ENCODE data around the gene PORCN. TPM values are rescaled to one million over a fixed set of nuclear protein-coding genes. Genes with fewer than 3 reads are reported as not detected.
"Not testable (repeated sequence)": the region's sequence is repeated elsewhere in the genome, so short reads cannot be mapped to it uniquely, and the experiment has no call there.

The PORCN gene
- polyA plus RNA-seq, 1 donor (not counting 4 experiments of a cell fraction or from before 2014, with no cell fraction given): 52.2 TPM

DNA sequence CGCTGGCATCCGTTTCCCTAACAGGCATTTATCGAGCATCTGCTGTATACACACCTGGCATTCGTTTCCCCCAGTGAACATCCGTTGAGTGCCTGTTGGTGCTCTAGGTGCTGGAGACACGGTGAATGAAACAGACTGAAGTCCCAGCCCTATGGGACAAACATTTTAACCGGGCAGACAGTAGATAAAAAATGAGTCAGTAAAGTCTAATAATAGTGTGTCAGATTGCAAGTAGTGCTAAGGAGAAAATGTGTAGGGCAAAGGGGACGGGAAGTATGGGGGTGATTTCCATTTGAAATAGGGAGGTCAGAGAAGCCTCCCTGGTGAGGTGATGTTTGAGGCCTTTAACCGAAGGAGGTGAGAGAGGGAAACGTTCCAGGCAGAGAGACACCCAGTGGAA lies 7.5 kb downstream of the PORCN start:
- dilution Hi-C loops (cut with MboI; ENCODE audit: extremely low pct_ligation_motif_present, low sequenced_read_pairs): no loop called here
- TF ChIP-seq, protein P1, sequence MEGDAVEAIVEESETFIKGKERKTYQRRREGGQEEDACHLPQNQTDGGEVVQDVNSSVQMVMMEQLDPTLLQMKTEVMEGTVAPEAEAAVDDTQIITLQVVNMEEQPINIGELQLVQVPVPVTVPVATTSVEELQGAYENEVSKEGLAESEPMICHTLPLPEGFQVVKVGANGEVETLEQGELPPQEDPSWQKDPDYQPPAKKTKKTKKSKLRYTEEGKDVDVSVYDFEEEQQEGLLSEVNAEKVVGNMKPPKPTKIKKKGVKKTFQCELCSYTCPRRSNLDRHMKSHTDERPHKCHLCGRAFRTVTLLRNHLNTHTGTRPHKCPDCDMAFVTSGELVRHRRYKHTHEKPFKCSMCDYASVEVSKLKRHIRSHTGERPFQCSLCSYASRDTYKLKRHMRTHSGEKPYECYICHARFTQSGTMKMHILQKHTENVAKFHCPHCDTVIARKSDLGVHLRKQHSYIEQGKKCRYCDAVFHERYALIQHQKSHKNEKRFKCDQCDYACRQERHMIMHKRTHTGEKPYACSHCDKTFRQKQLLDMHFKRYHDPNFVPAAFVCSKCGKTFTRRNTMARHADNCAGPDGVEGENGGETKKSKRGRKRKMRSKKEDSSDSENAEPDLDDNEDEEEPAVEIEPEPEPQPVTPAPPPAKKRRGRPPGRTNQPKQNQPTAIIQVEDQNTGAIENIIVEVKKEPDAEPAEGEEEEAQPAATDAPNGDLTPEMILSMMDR (optimal IDR thresholded peaks at IDR 0.05 in 1 of 3, IDR thresholded peaks at IDR 0.05 in 1 of 3, conservative IDR thresholded peaks at IDR 0.05 in 1 of 3; ENCODE audit: extremely low read depth in 1 of 3, insufficient read depth in 2 of 3, low read length in 3 of 3): no peak
- TF ChIP-seq EZH2 (IDR thresholded peaks at IDR 0.05; ENCODE audit: low read length): no peak
- Histone ChIP-seq H3K9me1 (ENCODE audit: control insufficient read depth, extremely low read depth, insufficient read depth, low read length) (no peaks in the 10 kb centered on the region), H3K9ac (ENCODE audit: control insufficient read depth, extremely low read depth, insufficient read depth, low read length) (no peak overlapping the region), H3K27ac (ENCODE audit: control insufficient read depth, insufficient read depth, low read length) (no peak overlapping the region), H3K79me2 (ENCODE audit: control insufficient read depth, insufficient read depth, low read length) (peaks cover 7% of the 10 kb centered on the region), H3K36me3 (ENCODE audit: control insufficient read depth in 2 of 2, extremely low read depth in 1 of 2, insufficient read depth in 2 of 2, low read length in 2 of 2) (peaks cover 4 to 5% of the 10 kb centered on the region in 2 experiments), H3K9me3 (ENCODE audit: control insufficient read depth, low read depth, low read length) (peaks cover 2% of the 10 kb centered on the region), H2AFZ (ENCODE audit: control insufficient read depth, low read length) (no peak overlapping the region), H4K20me1 (ENCODE audit: control insufficient read depth, extremely low read depth, insufficient read depth, low read length) (no peaks in the 10 kb centered on the region), H3K27me3 (ENCODE audit: control insufficient read depth, extremely low read depth, insufficient read depth, low read length) (no peaks in the 10 kb centered on the region), H3K4me1 (ENCODE audit: control insufficient read depth, extremely low read depth, insufficient read depth, low read length) (peaks cover 10% of the 10 kb centered on the region), H3K4me2 (ENCODE audit: control insufficient read depth, extremely low read depth, insufficient read depth, low read depth, low read length) (no peak overlapping the region), H3K4me3 (ENCODE audit: control insufficient read depth in 2 of 3, extremely low read depth in 1 of 3, insufficient read depth in 2 of 3, low read depth in 1 of 3, low read length in 3 of 3) (no peak overlapping the region)
- FAIRE-seq (no peak), DNase-seq (ENCODE audit: low read depth, low spot score) (no peak)

DNA sequence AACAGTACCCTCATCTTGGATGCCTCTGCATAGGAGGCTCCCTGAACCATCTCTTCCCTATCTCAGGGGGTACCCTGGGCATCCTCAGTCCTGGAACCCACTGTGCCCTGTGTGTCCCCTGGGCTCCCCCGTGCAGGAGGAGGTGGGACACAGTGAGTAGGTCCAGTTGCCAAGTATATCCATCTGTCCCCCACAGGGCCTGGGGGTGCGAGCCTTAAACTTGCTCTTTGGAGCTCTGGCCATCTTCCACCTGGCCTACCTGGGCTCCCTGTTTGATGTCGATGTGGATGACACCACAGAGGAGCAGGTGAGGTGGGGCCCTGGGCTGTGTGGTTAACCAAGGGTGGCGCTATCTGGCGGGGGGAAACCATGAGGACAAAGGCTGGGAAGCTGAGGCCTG lies 8.2 kb downstream of the PORCN start:
- no peak for DNase-seq (ENCODE audit: low read depth, low spot score)
- H3K27me3 ChIP-seq (ENCODE audit: control insufficient read depth, extremely low read depth, insufficient read depth, low read length): no peaks in the 10 kb centered on the region
- dilution Hi-C loops (cut with MboI; ENCODE audit: extremely low pct_ligation_motif_present, low sequenced_read_pairs): no loop called here

DNA sequence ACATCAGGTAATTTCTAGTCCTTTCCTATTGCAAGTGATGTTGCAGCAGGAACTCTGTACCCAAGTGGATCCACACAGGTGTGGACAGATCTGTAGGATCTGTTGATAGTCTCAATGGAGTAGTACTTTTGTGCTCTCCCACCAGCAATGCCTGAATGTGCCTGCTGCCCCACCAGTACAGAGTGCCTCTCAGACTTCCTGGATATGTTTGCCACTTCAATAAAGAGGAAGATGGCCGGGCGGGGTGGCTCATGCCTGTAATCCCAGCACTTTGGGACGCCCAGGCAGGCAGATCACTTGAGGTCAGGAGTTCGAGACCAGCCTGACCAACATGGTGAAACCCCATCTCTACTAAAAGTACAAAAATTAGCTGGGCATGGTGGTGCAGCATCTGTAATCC lies 10.7 kb downstream of the PORCN start:
- H3K4me3 ChIP-seq (ENCODE audit: control insufficient read depth in 2 of 3, extremely low read depth in 1 of 3, insufficient read depth in 2 of 3, low read depth in 1 of 3, low read length in 3 of 3); H3K9ac ChIP-seq (ENCODE audit: control insufficient read depth, extremely low read depth, insufficient read depth, low read length); H3K27me3 ChIP-seq (ENCODE audit: control insufficient read depth, extremely low read depth, insufficient read depth, low read length); DNase-seq (ENCODE audit: low read depth, low spot score); H4K20me1 ChIP-seq (ENCODE audit: control insufficient read depth, extremely low read depth, insufficient read depth, low read length); H3K4me2 ChIP-seq (ENCODE audit: control insufficient read depth, extremely low read depth, insufficient read depth, low read depth, low read length); H3K9me3 ChIP-seq (ENCODE audit: control insufficient read depth, low read depth, low read length); H3K36me3 ChIP-seq (ENCODE audit: control insufficient read depth in 2 of 2, extremely low read depth in 1 of 2, insufficient read depth in 2 of 2, low read length in 2 of 2); dilution Hi-C loops (cut with MboI; ENCODE audit: extremely low pct_ligation_motif_present, low sequenced_read_pairs); H3K4me1 ChIP-seq (ENCODE audit: control insufficient read depth, extremely low read depth, insufficient read depth, low read length); H3K9me1 ChIP-seq (ENCODE audit: control insufficient read depth, extremely low read depth, insufficient read depth, low read length); H2AFZ ChIP-seq (ENCODE audit: control insufficient read depth, low read length); H3K27ac ChIP-seq (ENCODE audit: control insufficient read depth, insufficient read depth, low read length); FAIRE-seq: not testable (repeated sequence)
- H3K79me2 ChIP-seq (ENCODE audit: control insufficient read depth, insufficient read depth, low read length): peaks cover 17% of the 10 kb centered on the region

More for the DNA sequence above, 8.2 kb downstream of the PORCN start:
- H3K4me3 ChIP-seq (ENCODE audit: control insufficient read depth in 2 of 3, extremely low read depth in 1 of 3, insufficient read depth in 2 of 3, low read depth in 1 of 3, low read length in 3 of 3): no peak overlapping the region
- FAIRE-seq: no peak
- H2AFZ ChIP-seq (ENCODE audit: control insufficient read depth, low read length): no peak overlapping the region
- TF ChIP-seq, protein P1 (optimal IDR thresholded peaks at IDR 0.05 in 1 of 3, IDR thresholded peaks at IDR 0.05 in 1 of 3, conservative IDR thresholded peaks at IDR 0.05 in 1 of 3; ENCODE audit: extremely low read depth in 1 of 3, insufficient read depth in 2 of 3, low read length in 3 of 3): no peak
- no peak for TF ChIP-seq EZH2 (IDR thresholded peaks at IDR 0.05; ENCODE audit: low read length)
- H3K27ac ChIP-seq (ENCODE audit: control insufficient read depth, insufficient read depth, low read length): no peak overlapping the region
- no peak overlapping the region for H3K4me2 ChIP-seq (ENCODE audit: control insufficient read depth, extremely low read depth, insufficient read depth, low read depth, low read length)
- H3K9ac ChIP-seq (ENCODE audit: control insufficient read depth, extremely low read depth, insufficient read depth, low read length): no peak overlapping the region
- no peaks in the 10 kb centered on the region for H4K20me1 ChIP-seq (ENCODE audit: control insufficient read depth, extremely low read depth, insufficient read depth, low read length)
- H3K4me1 ChIP-seq (ENCODE audit: control insufficient read depth, extremely low read depth, insufficient read depth, low read length): peaks cover 10% of the 10 kb centered on the region
- H3K9me1 ChIP-seq (ENCODE audit: control insufficient read depth, extremely low read depth, insufficient read depth, low read length): no peaks in the 10 kb centered on the region
- H3K36me3 ChIP-seq (ENCODE audit: control insufficient read depth in 2 of 2, extremely low read depth in 1 of 2, insufficient read depth in 2 of 2, low read length in 2 of 2): peaks cover 4% of the 10 kb centered on the region in 2 experiments
- peaks cover 8% of the 10 kb centered on the region for H3K79me2 ChIP-seq (ENCODE audit: control insufficient read depth, insufficient read depth, low read length)
- H3K9me3 ChIP-seq (ENCODE audit: control insufficient read depth, low read depth, low read length): peaks cover 2% of the 10 kb centered on the region

All from keratinocyte (primary cell).